Central memory CD4-positive, alpha-beta T cell (primary cell): ENCODE measurements around the gene MYH14.

Experiments used
- DNase-seq: peaks from one replicate; pipeline ENCODE4 v3.0.0; 2022

Gene MYH14

DNA sequence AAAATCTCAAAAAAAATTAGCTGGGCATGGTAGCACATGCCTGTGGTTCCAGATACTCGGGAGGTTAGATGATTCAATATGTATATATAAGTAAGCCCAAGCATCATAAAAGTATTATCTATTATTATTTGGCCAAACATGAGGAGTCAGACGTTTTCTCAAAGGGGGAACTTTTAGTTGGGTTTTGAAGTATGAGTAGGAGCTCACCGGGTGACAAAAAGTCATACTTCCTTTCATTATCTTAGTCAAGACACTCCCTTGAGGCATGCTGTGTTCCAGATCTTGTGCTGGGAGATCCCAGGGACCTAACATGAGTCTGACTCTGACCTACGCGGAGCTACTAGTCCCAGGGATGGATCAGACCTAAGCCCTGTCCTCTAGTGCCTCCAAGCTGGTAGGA is 8.2 kb upstream of the MYH14 start:
- no peak for DNase-seq

DNA sequence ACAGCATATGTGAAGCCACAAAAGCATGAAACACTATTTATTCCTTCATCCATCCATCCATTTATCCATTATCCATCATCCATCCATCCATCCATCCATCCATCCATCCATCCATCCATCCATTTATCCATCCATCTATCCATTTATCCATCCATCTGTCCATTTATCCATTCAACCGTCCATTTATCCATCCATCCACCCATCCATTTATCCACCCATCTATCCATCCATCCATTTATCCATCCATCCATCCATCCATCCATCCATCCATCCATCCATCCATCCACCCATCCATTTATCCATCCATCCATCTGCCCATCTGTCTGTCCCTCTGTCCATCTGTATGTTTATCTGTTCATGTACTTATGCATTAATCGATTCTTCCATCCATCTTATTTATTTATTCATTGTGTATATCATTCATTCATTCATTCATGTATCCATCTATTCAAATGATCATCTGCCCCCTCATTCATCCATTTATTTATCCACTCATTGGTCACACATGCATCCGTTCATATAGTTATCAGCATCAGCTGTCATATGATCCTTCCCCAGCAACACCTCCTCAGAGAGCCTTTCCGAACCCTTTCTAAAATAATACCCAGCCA is 7.0 kb upstream of the MYH14 start:
- DNase-seq, result no peak

DNA sequence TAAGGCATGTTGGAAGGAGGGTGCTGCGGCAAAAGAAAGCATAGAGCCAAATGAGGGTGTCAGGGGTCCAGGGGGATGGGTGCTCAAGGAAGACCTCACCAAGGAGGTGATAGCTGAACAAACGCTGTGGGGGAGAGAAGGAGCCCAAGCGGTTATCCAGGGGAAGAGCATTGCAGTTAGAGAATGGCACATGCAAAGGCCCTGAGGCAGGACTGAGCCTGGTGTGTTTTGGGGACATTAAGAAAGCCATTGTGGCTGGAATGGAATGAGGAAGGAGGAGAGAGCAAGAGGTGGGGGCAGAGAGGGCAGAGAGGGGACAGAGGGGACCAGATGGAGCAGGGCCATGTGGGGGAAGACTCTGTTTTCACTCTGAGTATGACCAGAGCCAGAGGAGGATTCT is 6.1 kb upstream of the MYH14 start:
- no peak for DNase-seq

DNA sequence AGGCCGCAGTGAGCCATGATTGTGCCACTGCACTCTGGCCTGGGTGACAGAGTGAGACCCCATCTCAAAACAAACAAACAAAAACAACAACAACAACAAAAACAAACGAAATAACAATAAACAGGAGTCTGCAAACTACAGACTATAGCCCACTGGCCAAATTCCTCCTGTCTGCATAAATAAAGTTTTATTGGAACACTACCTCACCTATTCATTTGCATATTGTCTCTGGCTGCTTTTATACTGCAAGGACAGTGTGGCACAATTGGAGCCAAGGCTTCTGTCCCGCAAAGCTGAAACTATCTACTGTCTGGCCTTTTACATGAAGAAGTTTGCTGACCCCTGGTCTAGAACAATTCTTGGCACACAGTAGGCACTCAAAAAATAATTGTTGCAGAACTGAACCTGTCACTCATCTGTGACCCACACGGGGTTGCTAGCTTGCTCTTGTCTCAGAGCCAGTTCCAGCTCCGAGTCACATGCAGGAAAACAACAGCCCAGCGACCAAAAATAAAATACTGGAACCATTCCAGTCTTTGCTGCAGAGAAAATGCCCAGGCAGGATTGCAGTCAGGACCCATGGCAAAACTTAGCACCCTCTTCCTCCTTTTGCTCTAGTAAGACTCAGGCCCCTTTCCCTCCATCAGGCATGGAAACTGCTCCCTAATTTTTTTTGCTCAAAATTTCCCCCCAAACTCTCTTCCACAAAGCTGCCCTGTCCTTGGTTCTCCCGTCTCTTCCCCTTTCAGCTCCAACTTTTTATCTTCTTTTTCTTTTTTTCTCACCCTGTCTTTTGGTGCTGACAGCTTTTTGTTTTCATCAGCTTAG is 4.8 kb upstream of the MYH14 start:
- no peak for DNase-seq

DNA sequence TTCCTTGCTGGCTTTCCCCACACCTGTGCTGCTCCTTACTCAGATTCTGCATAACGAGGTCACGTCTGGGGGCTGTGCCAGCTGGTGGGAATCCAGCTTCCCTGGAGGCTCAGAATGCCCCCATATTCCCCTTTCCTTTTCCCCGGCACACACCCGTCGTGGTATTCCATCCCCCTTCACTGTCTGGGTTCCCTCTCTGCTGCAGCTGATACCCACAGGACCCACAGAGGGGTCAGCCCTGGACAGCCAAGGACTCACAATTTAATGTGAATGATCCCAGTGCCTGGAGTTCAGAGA is 4.2 kb upstream of the MYH14 start:
- DNase-seq, result no peak

DNA sequence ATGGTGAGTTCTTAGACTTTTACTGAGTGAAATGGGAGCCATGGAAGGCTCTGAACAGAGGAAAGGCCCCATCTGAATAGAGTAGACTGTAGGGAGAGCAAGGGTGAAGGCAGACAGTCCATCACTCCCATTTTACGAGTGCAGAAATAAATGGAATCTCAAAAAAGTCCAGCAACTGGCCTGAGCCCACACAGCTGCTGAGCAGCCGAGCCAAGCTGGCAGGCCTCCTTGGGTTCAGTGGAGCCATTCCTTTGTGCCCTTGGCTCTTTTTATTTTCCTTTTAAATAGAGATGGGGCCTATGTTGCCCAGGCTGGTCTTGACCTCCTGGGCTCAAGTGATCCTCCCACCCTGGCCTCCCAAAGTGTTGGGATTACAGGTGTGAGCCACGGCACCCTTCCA is 1.0 kb upstream of the MYH14 start:
- DNase-seq, result no peak

DNA sequence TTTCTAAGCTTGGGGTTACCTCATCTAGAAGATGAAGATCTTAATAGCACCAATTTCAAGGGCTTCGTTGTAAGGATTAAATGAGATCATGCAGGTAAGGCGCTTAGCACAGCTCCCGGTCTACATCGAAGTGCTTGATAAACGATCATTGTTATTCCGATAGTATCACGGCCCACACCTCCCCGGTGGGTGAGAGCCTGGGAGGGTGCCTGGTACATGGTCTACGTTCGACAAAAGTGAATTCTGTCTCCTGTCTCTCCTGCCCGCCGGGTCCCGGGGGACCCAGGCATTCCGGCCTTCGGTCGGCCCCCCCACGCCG is 501 bp upstream of the MYH14 start:
- DNase-seq, result no peak

DNA sequence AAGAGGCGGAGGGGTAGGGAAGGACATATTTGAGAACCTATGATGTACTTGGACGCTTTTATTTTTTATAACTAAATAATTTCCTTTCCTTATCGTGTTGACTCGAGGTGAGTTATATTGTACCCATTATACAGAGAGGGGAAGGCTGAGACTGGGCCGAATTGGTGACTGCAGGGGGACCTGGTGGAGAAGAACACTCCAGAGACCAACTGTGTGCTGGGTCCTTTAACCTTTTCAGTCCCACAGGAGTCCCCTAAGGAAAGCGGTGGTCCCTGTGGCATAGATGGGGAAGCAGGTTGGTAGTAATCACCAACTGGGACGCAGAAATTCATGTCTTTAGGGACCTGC is 633 bp downstream of the MYH14 start:
- no peak for DNase-seq

DNA sequence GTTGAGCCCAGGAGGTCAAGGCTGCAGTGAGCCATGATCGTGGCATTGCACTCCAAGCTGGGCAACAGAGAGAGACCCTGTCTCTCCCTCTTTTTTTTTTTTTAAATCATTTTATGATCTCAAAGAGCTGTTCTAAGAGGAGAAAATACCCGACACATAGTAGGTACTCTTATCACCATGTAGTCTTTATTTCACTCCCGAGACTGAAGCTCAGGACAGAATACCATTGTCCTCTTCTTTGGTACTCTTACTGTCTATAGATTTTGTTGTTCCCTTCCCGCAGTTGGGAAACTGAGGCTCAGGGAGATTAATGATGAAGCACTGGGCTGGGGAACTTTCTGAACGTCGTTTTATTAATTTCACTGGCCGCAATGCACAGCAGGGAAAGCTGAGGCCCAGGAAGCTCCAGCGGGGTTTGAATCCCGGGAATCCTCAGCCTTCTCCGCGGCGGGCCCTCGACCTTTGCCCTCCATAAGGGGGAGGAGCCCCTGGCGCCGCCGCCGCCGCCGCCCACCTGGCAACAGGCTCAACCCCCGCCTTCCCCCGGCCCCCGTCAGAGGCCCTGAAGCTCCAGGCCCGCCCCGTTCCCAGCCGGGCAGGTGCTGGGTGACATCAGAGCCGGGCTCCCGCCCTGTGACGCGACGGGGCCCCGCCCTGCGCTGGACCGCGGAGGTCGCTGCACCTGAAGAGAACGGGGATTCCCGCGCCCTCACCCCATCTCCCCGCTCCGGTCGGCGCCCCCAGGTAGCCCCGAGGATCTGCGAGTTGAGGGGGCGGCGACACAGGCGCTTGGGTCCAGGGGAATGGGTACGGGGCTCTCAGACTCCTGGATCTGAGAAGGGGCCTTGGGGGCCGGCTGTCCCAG is 1.6 kb downstream of the MYH14 start:
- no peak for DNase-seq

DNA sequence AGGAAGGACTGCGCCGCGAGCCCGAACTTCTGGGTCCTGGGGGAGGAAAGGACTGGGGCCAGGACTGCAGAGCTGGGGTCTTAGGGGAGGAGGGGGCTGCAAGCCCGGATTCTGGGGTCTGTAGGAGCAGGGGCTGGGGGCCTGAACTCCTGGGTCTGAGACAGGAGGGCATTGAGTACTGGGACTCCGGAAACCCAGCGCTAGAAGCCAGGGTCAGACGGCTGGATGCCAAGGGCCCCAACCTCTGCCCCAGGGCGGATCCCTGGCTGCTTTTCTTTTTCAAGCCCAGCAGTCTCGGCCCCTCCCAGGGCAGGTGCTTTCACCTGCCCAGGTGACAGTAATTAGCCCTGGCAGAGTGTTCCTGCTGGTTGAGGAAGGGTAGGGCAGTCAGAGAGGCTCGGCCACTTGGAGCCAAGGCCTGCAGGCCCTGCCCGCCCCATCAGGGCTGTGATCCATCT is 2.3 kb downstream of the MYH14 start:
- DNase-seq, result no peak

DNA sequence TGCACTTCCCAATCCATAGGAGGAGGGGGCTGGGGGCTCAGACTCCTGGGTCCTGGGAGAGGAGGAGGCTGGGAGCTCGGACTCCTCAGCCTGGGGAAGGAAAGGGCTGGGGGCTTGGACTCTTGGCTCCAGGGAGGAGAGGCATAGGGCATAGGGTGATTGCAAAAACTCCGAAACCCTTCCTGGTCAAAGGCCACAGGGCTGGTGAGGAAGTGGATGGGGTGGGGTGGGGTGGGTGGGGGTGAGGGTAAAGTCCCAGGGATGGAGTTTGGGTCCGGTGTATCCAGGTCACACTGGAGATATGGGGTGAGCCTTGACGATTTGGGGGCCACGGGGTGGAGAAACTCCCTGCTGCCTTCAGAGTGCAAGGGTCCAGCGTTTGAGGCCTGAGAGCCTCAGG is 2.8 kb downstream of the MYH14 start:
- DNase-seq, result no peak

DNA sequence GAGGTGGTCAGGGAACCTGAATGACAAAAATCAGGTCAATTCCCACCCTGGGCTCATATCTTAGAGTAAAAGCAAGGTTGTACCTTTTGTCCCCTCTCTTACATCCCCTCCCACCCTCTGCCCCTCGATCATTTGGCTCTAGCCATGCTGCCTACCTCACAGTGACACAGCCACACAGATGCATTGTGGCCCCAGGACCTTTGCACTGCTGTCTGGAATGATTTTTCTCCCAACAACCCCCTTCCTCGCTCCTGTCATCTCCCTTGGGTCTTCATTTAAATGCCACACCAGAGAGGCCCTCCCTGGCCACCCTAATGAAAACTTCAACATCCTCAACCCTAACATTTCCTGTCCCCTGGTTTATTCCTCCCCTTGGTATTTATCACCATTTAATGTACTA is 4.3 kb downstream of the MYH14 start:
- no peak for DNase-seq

DNA sequence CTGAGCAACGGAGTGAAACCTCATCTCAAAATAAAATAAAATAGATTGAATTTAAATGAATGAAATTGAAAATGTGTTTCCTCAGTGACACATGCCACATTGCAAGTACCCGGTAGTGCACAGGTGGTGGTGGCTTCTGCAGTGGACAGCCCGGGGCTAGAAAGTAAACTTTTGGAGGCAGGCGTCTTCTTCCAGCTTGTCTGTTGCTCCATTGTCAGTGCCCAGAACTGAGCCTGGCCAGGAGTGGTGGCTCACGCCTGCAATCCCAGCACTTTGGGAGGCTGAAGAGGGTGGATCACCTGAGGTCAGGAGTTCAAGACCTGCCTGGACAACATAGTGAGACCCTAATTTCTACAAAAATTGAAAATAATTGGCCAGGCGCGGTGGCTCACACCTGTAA is 5.7 kb downstream of the MYH14 start:
- DNase-seq, result no peak

DNA sequence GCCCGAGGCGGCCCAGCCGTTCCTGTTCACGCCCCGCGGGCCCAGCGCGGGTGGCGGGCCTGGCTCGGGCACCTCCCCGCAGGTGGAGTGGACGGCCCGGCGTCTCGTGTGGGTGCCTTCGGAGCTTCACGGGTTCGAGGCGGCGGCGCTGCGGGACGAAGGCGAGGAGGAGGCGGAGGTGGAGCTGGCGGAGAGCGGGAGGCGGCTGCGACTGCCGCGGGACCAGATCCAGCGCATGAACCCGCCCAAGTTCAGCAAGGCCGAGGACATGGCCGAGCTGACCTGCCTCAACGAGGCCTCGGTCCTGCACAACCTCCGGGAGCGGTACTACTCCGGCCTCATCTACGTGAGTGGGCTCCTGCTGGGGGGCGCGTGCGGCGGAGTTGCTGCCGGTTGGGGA is 7.0 kb downstream of the MYH14 start:
- no peak for DNase-seq

DNA sequence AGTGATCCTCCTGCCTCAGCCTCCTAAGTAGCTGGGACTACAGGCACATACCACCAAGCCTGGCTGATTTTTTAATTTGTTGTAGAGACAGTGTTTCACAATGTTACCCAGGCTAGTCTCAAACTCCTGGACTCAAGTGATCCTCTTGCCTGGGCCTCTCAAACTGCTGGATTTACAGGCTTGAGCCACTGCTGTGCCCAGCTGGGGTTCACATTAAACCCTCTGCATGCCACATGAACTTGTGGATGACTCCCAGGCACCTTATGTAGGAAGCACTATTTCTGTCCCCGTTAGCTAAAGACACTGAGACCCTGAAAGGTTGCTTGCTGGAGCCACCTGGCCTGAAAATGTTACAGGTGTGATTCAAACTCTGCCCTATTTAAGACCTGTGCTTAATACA is 10.5 kb downstream of the MYH14 start:
- no peak for DNase-seq

DNA sequence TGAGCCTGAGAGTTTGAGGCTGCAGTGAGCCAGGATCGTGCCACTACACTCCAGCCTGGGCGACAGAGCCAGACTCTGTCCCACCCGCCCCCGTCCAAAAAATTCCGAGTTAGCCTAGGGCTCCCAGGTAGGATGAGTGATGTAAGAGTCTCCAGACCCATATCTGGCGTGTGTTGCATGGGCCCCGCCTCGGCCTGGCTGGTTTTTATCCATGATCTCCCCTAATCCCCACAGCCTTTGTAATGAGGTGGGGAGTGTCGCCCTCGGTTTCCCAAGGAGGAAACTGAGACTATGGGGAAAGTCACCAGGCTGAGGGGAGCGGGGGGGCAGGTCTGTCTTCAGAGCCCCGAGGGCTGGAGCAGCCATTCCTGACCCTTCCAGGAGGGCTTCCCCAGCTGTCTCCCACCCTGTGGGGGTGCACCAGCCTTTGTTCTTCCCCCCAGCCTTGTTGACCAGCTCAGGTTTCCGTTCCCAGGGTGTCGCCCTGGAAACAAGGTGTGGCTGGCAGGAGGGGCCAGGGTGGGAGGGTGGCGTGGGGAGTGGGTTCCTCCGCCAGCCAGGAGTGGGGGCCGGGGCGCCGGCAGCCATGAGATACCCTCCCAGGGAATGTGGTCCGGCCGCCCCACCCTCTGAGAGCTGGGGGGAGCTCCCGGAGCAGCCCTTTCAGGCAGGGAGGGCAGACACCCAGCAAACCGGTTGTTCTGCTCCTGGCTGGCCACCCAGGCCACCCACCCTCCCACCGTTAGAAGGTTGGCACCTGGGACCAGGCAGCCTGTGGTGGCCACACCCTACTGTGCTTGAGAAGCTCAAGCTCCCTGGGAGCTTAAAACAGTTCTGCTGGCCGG is 11.5 kb downstream of the MYH14 start:
- no peak for DNase-seq

DNA sequence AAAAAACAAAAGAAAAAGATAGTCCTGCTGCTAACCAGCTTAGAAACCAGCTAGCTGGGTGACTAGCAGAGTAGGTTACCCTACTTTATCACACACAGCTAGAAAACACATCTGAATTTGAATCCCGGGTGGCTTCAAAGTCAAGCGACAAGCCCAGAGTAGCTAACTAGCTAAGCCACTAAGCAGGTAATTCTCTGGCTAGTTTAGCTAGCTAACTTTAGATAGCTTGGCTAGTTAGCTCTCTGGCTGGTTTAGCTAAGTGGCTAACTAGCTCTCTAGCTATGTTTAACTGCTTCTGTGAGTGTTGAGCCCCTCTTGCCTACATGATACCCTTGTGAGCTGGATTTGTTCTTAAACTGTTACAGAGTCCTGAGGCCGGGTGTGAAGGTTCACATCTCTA is 12.4 kb downstream of the MYH14 start:
- no peak for DNase-seq

DNA sequence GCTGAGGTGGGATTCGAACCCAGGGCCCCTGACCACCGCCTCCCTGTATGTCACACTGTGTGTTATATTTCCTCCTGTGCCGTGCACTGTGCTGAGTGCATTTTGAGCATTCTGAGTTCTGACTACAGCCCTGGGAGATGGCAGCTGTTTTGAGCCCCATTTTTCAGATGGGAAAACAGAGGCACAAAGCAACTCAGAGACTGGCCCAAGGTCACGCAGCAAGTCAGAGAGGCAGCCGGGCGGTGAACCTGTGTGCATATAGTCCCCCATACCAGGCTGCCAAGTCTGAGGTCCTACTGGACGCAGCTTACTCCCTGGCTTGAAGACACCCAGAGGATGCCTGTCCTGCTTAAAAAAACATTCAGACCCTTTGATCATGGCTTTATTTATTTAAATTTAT is 17.7 kb downstream of the MYH14 start:
- DNase-seq, result no peak

DNA sequence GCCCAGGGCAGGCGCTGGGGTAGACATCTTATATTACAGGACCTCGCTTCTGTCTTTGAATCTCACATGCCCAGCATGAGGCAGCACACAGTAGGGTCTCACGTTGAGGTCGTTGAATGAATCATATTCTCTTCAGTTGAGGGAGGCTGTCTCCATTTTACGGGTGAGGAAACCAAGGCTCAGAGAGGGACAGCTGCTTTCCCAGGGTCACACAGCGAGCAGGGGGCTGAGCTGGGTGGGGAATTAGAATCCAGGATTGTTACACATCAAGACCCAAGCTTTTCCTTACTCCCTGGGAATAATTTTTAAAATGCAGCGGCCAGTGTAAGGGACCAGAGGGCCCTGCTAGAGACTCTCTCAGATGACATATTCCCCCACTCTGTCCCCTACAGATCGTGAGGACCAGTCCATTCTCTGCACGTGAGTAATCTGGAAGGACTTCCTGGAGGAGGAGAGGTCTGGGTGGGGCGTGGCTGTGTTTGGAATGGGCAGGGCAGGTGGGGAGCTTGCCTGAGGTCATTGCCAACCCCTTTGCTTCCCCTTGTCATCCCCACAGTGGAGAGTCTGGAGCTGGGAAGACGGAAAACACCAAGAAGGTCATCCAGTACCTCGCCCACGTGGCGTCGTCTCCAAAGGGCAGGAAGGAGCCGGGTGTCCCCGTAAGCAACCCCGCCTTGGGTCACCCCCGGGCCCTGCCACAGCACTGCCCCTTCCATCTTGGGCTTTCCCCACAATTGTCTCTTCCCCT is 19.4 kb downstream of the MYH14 start:
- no peak for DNase-seq

DNA sequence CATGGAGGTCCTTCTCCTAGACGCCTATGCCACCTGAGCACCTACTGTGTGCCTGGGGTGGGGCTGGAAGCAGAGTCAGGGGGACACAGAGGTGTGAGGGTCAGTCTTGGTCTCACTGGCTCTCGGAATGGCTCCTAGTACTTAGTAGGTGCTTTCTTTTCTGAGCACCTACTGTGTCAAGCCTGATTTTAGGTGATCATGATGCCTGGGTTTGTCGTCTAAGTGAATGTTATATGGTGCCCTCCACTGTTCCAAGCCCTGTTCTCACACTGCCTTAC is 20.0 kb downstream of the MYH14 start:
- DNase-seq, result no peak

DNA sequence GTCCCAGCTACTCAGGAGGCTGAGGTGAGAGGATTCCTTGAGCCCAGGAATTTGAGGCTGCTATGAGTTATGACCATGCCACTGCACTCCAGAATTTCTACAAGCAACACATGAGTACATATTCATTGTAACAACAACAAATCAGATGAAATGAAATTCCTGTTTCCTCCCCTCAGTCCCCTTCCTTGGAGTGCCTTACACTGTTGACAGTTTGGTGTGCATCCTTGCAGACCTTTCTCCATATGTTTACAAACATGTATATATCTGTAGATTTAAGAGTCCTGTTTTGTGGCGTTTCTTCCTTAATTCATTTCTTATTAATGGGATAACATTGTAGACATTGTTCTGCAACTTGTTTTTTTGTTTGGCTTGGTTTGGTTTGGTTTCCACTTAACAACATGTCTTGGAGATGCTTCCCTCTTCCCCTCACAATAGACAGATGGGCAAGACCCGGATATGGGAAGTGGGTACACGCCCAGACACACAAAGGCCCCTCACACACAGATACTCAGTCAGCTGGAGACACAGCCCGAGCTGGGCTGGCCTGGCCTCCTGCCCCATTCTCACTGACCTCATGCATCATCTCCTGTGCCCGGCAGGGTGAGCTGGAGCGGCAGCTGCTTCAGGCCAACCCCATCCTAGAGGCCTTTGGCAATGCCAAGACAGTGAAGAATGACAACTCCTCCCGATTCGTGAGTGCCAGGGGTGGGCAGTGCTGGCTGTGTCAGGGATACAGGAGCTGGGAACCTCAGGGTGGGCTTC is 21.7 kb downstream of the MYH14 start:
- DNase-seq, result no peak

DNA sequence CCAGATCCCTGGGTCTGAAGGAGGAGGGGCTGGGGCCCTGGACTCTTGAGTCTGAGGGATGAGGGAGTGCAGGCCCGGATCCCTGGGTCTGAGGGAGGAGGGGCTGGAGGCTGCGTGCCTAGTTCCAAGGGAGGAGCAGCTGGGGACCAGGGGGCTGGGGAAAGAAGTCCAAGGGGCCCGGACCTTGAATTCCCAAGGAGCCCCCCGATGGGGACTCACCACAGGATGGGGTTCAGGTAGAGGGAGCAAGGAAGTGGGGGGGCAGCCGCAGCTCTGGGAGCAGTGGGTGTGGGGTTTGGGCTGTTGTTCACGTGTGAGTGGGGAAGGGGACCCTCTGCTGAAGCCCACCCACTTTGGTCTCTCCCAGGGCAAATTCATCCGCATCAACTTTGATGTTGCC is 23.1 kb downstream of the MYH14 start:
- no peak for DNase-seq
